Neural progenitor cell (in vitro differentiated cells): Measurements from ENCODE around the gene BOD1L1. TPM values are rescaled to one million over a fixed set of nuclear protein-coding genes. Genes with fewer than 3 reads are reported as not detected.

Source experiments
- DNase-seq: peaks from one replicate; pipeline ENCODE4 v3.0.0-alpha.2; 2016; ENCODE audit warnings: low spot score
- H2AFZ ChIP-seq: fragments of 200-600 bp; sonication (generic); replicated peaks from 2 replicates; pipeline ENCODE4 v1.6.1; 2016; ENCODE audit warnings: antibody characterized with exemption
- H3F3A ChIP-seq: fragments of 200-600 bp; sonication (generic); 2 replicates; pipeline ENCODE4 v1.6.1; 2016; ENCODE audit warnings: antibody characterized with exemption, low read depth
- H3K27ac ChIP-seq: fragments of 200-600 bp; sonication (generic); 2 replicates; pipeline ENCODE4 v1.5.1; 2016; ENCODE audit warnings: mild to moderate bottlenecking
- H3K27me3 ChIP-seq: fragments of 200-600 bp; sonication (generic); 2 replicates; pipeline ENCODE4 v1.6.1; 2016; ENCODE audit warnings: mild to moderate bottlenecking, moderate library complexity
- H3K36me3 ChIP-seq: fragments of 200-600 bp; sonication (generic); 2 replicates; pipeline ENCODE4 v1.5.1; 2016
- H3K4me1 ChIP-seq: fragments of 200-600 bp; sonication (generic); 2 replicates; pipeline ENCODE4 v1.6.1; 2016; ENCODE audit warnings: mixed run types
- H3K4me2 ChIP-seq: fragments of 200-600 bp; sonication (generic); 2 replicates; pipeline ENCODE4 v1.6.1; 2016
- H3K4me3 ChIP-seq: fragments of 200-600 bp; sonication (generic); 2 replicates; pipeline ENCODE4 v1.5.1; 2016
- H3K79me2 ChIP-seq: fragments of 200-600 bp; sonication (generic); 2 replicates; pipeline ENCODE4 v1.6.1; 2016; ENCODE audit warnings: low read depth
- H3K9ac ChIP-seq: fragments of 200-600 bp; sonication (generic); 2 replicates; pipeline ENCODE4 v1.6.1; 2016
- H3K9me3 ChIP-seq: fragments of 200-600 bp; sonication (generic); 2 replicates; pipeline ENCODE4 v1.5.1; 2016; ENCODE audit warnings: low read depth
- H4K20me1 ChIP-seq: fragments of 200-600 bp; sonication (generic); 2 replicates; pipeline ENCODE4 v1.6.1; 2016; ENCODE audit warnings: low read depth
- H3K27ac Mint-ChIP-seq: 3 replicates; pipeline ENCODE4 v1.8.0; 2021; ENCODE audit warnings: mixed read lengths
- H3K27me3 Mint-ChIP-seq: 2 replicates; pipeline ENCODE4 v1.8.0; 2022; ENCODE audit warnings: low read depth, mild to moderate bottlenecking, inconsistent platforms, moderate library complexity, mixed read lengths; ENCODE audit not compliant: insufficient read depth
- H3K36me3 Mint-ChIP-seq: 3 replicates; pipeline ENCODE4 v1.8.0; 2021; ENCODE audit warnings: mixed read lengths
- H3K4me1 Mint-ChIP-seq: 3 replicates; pipeline ENCODE4 v1.8.0; 2021; ENCODE audit warnings: mixed read lengths
- H3K4me3 Mint-ChIP-seq: 3 replicates; pipeline ENCODE4 v1.8.0; 2021; ENCODE audit warnings: mild to moderate bottlenecking, moderate library complexity, mixed read lengths
- H3K9me3 Mint-ChIP-seq: 3 replicates; pipeline ENCODE4 v1.8.0; 2020; ENCODE audit warnings: mixed read lengths
- CTCF ChIP-seq: fragments of 200-600 bp; sonication (generic); IDR thresholded peaks from 2 replicates; pipeline ENCODE4 v1.5.1; 2017; ENCODE audit warnings: antibody characterized with exemption, mild to moderate bottlenecking
- EZH2 ChIP-seq: fragments of 200-600 bp; sonication (generic); IDR thresholded peaks from 2 replicates; pipeline ENCODE4 v1.6.1; 2017; ENCODE audit warnings: antibody characterized with exemption, mild to moderate bottlenecking, moderate library complexity
- EZH2phosphoT487 ChIP-seq: fragments of 200-600 bp; sonication (generic); IDR thresholded peaks from 2 replicates; pipeline ENCODE4 v1.6.1; 2017; ENCODE audit warnings: antibody characterized with exemption
- total RNA-seq: library from RNA; depleted of rRNA; stranded (reverse); fragments of >200 nt; gene quantifications from 2 replicates; pipeline ENCODE4 v1.2.3, GENCODE V29; 2015; ENCODE audit warnings: low replicate concordance

Gene BOD1L1
- total RNA-seq, 1 donor from 2014 or later: 32.5 TPM

- TF ChIP-seq EZH2 (no peak), CTCF (no peak), EZH2phosphoT487 (no peak)
- no peak overlapping the region for H3K27ac ChIP-seq
- Mint-ChIP-seq H3K9me3 (no peaks in the 10 kb centered on the region), H3K27ac (no peak overlapping the region), H3K4me3 (no peak overlapping the region), H3K36me3 (peaks cover 2% of the 10 kb centered on the region), H3K4me1 (no peaks in the 10 kb centered on the region), H3K27me3 (peaks cover 2% of the 10 kb centered on the region)
- no peaks in the 10 kb centered on the region for H3K9me3 ChIP-seq
- H3F3A ChIP-seq: no peaks in the 10 kb centered on the region
- no peaks in the 10 kb centered on the region for H3K27me3 ChIP-seq
- H3K36me3 ChIP-seq: peaks cover 15% of the 10 kb centered on the region
- no peaks in the 10 kb centered on the region for H3K4me1 ChIP-seq
- H3K4me3 ChIP-seq: no peak overlapping the region
- peaks cover 12% of the 10 kb centered on the region for H4K20me1 ChIP-seq
- H3K9ac ChIP-seq: no peak overlapping the region
- no peak for DNase-seq
- no peak overlapping the region for H2AFZ ChIP-seq
- H3K79me2 ChIP-seq: peaks cover 10% of the 10 kb centered on the region
- H3K4me2 ChIP-seq: no peak overlapping the region
Observed at GRCh38 chr4:13616597-13616996, 10.9 kb downstream of the BOD1L1 start.

- Histone ChIP-seq H3K9me3 (no peaks in the 10 kb centered on the region), H2AFZ (no peak overlapping the region), H3K4me1 (no peaks in the 10 kb centered on the region), H3K27ac (no peak overlapping the region), H3F3A (no peaks in the 10 kb centered on the region), H3K36me3 (peaks cover 24% of the 10 kb centered on the region), H3K9ac (no peak overlapping the region), H3K27me3 (no peaks in the 10 kb centered on the region), H3K4me2 (no peak overlapping the region), H3K79me2 (no peaks in the 10 kb centered on the region), H4K20me1 (peaks cover under 1% of the 10 kb centered on the region), H3K4me3 (no peak overlapping the region)
- no peak overlapping the region for H3K4me3 Mint-ChIP-seq
- H3K9me3 Mint-ChIP-seq: no peaks in the 10 kb centered on the region
- H3K27me3 Mint-ChIP-seq: no peaks in the 10 kb centered on the region
- TF ChIP-seq EZH2phosphoT487: no peak
- TF ChIP-seq CTCF: no peak
- no peak for TF ChIP-seq EZH2
- no peak for DNase-seq
- H3K27ac Mint-ChIP-seq: no peak overlapping the region
- H3K4me1 Mint-ChIP-seq: no peaks in the 10 kb centered on the region
- H3K36me3 Mint-ChIP-seq: peaks cover 5% of the 10 kb centered on the region
Observed at GRCh38 chr4:13615161-13615560, 12.4 kb downstream of the BOD1L1 start.

- H3K27me3 ChIP-seq: no peaks in the 10 kb centered on the region
- no peaks in the 10 kb centered on the region for H3K27me3 Mint-ChIP-seq
- no peaks in the 10 kb centered on the region for H4K20me1 ChIP-seq
- DNase-seq: peak; percentile 24
- no peaks in the 10 kb centered on the region for H3K9me3 ChIP-seq
- no peaks in the 10 kb centered on the region for H3K79me2 ChIP-seq
- no peaks in the 10 kb centered on the region for H3K4me1 Mint-ChIP-seq
- no peak overlapping the region for H3K27ac ChIP-seq
- no peak overlapping the region for H3K27ac Mint-ChIP-seq
- peak; percentile 10 for TF ChIP-seq CTCF
- no peak for TF ChIP-seq EZH2
- TF ChIP-seq EZH2phosphoT487: no peak
- H2AFZ ChIP-seq: no peak overlapping the region
- H3K4me2 ChIP-seq: no peak overlapping the region
- no peaks in the 10 kb centered on the region for H3K4me1 ChIP-seq
- H3K4me3 ChIP-seq: no peak overlapping the region
- no peaks in the 10 kb centered on the region for H3K9me3 Mint-ChIP-seq
- H3K36me3 Mint-ChIP-seq: peaks cover 5% of the 10 kb centered on the region
- no peak overlapping the region for H3K4me3 Mint-ChIP-seq
- H3K36me3 ChIP-seq: peaks cover 21% of the 10 kb centered on the region
- H3K9ac ChIP-seq: no peak overlapping the region
- no peaks in the 10 kb centered on the region for H3F3A ChIP-seq
Observed at GRCh38 chr4:13612569-13612968, 15.0 kb downstream of the BOD1L1 start.
